Measurements from ENCODE around the gene SORBS1.

The SORBS1 gene

DNA sequence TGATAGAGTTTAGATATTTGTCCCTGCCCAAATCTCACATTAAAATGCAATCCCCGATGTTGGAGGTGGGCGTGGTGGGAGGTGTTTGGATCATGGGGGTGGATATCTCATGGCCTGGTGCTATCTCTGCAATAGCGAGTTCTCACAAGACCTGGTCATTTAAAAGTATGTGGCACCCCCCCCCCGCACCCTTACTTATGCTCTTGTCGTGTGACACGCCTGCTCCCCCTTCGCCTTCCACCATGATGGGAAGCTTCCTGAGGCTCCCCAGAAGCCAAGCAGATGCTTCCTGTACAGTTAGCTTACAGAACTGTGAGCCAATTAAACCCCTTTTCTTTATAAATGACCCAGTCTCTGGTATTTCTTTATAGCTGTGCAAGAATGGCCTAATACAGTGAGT lies 118.8 kb downstream of the SORBS1 start:
- no peak overlapping the region for H3K4me3 ChIP-seq (ENCODE audit: low read depth, low read length)

DNA sequence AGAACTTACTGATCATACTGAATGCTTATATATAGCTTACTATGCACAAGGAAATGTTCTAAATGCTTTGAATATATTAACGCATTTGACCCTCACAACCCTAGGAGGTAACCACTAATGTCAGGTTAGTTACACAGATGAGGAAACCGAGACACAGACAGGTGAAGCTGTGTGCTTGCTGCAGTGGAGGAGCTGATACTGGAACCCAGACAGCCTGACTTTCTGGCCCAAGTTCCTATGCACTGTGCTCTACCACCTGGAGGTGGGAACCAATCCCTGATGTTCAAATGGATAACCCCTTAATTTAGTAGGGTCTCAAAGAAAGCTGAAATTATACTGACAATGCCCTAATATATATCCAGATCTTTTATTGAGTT lies 119.6 kb downstream of the SORBS1 start:
- H3K4me3 ChIP-seq (ENCODE audit: low read depth, low read length), result no peak overlapping the region

DNA sequence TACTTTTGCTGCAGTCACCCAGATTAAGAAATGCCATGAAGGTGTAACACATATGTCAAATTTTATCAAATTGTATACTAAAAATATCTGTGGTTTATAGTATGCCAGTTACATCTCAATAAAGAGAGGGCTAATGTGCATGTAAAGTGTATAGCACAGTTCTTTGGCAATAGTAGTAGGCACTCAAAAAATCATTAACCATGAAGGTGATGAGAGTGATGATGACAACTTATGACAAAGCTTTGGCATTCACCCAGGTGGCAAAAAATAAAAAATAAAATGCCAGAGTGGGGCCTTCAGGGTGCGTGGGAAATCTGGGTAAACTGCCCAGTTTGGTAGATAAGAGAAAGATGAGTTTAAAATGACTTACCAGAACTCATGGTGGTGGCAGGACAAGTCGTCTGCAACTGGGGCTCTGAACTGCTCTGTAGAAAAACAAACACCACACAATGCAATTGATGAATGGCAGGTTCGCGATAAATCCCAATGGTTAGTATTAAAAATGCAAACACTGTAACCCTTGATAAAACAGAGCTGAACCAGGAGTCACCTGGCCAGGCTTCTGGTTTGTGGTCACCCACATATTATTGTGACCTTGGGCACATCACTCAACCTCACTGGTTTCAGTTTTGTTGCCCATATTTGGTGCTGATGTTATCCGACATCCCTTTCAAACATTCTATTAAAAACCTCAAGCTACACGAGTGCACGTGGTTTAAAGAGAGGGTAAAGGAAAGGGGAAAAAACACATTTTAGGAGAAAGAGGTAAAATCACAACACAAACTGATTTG lies 120.2 kb downstream of the SORBS1 start:
- no peak overlapping the region for H3K4me3 ChIP-seq (ENCODE audit: low read depth, low read length)

DNA sequence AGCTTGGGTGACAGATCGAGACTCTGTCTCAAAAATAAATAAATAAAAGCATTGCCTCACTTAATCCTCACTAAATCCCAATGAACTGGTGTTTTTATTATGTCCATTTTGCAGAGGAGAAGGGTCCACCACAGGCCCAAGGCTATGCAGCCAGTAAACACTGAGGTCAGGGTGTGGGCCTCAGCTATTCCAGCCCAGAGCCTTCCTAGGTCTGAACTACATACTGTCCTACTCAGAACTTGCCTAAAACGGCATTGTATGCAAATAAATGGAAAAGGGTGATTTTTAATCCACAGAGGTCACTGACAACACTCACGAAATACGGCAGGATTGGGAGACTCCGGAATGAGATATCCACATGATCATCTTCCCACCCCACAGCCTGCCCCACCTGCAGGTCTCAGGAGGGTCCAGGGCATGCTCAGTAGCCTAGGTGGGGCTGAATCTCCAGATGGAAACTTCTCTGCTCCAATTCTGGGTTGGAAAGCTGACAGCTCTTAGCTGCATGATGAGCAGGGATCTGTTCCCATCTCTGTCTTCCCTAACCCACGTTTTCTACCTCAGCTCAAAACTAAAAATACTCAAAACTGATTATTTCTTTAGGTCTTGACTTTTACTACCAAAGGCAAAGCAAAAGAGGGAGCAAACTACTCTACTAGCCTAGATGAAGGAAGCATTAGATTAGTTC lies 121.0 kb downstream of the SORBS1 start:
- no peak overlapping the region for H3K4me3 ChIP-seq (ENCODE audit: low read depth, low read length)

- H3K4me3 ChIP-seq (ENCODE audit: low read depth, low read length), result no peak overlapping the region
These were observed 122.4 kb downstream of the SORBS1 start for GRCh38 chr10:95438781-95439180.

- H3K4me3 ChIP-seq (ENCODE audit: low read depth, low read length), result no peak overlapping the region
These were observed 123.5 kb downstream of the SORBS1 start for GRCh38 chr10:95437669-95438068.

GRCh38 chr10:95435548-95436279 lies 125.5 kb downstream of the SORBS1 start:
- H3K4me3 ChIP-seq (ENCODE audit: low read depth, low read length), result no peak overlapping the region

DNA sequence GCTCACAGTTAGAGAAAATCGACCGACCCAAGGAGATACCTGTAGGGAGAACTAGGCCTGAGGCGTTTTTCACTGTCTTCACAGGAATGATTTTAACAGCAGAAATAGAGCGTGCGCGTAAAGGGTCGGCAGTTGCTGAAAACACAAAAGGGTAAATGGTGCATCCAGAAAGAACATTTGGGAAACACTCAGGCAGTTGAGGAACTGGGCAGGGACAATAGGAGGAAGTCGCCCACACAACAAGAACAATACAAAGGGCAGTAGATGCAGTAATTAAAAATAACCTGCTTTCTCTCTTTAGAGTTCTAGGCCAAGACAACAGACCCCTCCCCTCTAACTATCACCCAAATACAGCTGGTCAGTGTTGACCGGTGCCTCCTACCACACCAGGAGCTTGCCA lies 126.6 kb downstream of the SORBS1 start:
- no peak overlapping the region for H3K4me3 ChIP-seq (ENCODE audit: low read depth, low read length)

DNA sequence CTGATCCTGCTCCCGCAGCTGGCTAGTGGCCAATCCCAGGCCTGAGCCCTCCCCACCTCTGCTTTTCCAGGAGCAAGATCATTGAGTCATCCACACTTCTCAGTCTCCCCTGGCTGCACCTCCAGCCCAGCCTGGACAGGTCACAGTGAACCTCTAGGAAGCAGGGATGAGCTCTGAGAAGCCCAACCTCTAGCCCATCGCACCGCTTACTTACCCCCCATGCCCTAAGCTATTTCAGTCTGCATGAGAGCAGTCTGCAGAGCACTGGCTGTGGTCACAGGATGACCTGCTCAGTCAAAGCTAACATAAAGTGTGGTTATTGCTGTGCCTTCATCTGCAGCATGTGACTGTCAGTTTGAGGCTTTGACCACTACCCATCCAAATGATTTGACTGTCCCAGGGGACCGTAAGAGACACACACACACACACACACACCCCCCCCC lies 129.2 kb downstream of the SORBS1 start:
- H3K4me3 ChIP-seq (ENCODE audit: low read depth, low read length), result no peak overlapping the region

DNA sequence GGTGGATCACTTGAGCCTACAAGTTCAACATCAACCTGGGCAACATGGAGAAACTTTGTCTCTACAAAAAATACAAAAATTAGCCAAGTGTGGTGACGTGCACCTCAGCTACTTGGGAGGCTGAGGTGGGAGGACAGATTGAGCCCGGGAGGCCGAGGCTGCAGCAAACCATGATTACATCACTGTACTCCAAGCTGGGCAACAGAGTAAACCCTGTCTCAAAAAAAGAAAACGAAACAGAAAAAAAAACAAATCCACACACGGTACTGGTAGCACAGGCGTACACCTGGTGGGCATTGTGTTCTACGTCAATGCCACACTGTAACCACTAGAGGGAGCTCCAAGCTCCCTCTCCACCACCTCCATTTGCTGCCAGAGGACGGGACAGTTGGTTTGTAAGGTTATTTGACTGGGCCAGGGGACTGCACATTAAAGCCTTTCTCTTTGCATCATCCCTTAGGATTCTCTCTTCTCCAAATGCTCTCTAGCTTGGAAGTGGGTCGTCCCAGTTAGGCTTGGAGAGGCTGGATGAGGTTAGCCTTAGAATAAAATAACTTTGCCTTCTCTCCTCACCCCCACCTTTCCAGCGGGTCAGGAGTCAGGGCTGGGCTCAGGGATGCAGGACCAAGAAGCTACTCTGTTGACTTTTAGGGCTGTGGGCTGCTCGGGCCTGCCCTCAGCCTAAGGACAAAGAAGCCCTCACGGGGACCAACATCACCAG lies 130.8 kb downstream of the SORBS1 start:
- no peak overlapping the region for H3K4me3 ChIP-seq (ENCODE audit: low read depth, low read length)

DNA sequence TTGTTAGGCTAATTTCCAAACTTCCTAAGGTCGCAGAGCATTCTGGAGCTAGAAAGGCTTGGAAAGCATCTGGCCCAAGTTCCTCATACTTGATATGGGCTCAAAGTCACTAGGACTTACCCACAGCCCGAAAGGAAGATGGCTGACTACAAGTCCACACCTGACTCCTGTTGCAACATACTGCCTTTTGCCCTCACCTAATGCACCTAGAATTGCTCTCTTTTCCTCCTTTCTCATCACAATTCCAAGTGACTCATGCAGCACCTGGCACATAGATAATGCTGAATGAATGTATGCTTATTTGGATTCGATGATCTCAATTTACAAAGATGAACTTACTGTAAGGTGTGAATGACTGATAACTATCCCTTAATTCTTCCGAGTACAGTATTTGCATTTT lies 131.5 kb downstream of the SORBS1 start:
- no peak overlapping the region for H3K4me3 ChIP-seq (ENCODE audit: low read depth, low read length)

- H3K4me3 ChIP-seq (ENCODE audit: low read depth, low read length), result no peak overlapping the region
These were observed 132.5 kb downstream of the SORBS1 start for GRCh38 chr10:95428701-95429100.

DNA sequence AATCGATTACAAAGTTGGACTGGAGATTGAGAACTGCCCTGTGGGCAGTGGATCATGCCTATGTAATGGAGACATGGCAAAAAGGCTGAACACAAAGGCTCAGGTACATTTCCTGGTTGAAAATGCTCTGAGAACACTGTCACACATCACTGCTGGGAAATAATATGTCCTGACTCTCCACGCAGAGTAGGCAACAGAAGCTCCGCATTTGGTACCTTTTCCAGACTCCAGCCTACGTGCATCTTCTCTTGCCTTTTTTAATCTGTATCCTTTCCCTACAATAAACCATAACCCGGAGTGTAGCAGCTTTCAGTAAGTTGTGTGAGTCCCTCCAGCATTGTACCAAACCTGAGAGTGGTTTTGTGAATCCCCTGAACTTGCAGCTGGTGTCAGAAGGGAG lies 134.7 kb downstream of the SORBS1 start:
- H3K4me3 ChIP-seq (ENCODE audit: low read depth, low read length), result no peak overlapping the region

- no peak overlapping the region for H3K4me3 ChIP-seq (ENCODE audit: low read depth, low read length)
These were observed 135.3 kb downstream of the SORBS1 start for GRCh38 chr10:95425592-95426465.

DNA sequence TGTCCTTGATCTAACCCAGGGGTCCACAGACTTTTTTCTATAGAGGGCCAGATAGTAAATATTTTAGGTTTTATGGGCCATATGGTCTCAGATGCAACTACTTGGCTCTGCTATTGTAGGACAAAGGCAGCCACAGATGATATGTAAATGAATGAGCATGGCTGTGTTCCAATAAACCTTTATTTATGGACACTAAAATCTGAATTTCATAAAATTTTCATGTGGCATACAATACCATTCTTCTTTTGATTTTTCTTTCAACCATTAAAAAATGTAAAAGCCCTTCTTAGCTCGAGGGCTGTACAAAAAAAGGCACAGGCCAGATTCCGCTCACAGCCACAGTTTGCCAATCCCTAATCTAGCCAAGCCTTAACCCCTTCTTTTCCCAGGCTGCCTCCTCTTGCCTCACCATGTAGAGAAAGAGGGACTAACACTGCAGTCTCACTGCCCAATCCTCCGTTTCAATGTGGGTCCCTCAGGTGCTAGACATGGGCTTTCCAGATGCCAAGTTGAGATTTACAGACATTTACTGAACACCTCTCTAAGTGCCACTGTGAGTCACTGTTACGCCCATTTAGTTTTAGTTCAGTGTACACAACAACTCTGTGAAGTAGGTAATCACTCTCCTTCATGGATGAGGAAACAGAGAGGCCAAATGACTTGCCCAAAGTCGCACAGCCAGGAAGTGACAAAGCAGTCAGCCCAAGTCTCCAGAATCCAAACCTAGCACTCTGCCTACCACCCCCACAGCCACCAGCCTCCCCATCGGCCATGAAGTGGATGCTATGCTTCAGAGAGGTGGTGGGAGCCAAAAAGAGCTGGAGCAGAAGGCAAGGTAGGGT lies 137.8 kb downstream of the SORBS1 start:
- H3K4me3 ChIP-seq (ENCODE audit: low read depth, low read length), result no peak overlapping the region

DNA sequence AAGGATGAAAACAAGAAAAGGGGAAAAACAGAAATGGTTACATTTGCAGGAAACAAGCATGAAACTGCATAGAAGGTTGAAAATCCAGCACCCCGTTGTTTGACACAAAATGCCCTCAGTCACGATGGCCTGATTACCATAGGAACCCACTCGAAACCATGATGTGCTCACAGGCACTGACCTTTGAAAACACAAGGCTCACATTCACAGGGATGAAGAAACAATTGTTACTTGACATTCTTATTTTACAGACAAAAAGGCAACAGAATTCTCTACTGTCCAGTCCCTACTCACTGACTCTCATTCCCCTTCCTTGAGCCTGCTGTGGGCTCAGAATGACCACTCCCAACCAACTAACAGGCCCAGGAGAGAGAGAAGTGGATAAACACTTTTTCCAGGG lies 138.9 kb downstream of the SORBS1 start:
- no peak overlapping the region for H3K4me3 ChIP-seq (ENCODE audit: low read depth, low read length)

DNA sequence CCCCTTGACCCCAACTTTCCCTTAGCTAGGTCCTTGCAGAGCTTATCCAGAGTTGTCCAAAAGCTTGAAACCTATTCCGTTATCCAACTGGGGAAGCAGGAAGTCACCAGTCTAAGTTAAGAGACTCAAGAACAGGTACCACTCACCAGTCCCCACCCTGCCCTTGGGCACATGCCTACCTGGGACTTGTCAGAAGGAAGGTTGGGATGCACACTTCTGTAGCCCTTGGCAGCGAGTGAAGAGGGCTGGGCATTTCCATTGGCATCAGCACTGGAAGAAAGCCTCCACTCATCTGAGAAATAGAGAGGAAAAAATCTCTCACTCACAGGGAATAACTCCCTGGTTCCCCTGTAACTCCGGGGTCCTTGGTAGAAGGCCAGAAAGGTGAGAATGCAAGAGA lies 139.4 kb downstream of the SORBS1 start:
- no peak overlapping the region for H3K4me3 ChIP-seq (ENCODE audit: low read depth, low read length)

- H3K4me3 ChIP-seq (ENCODE audit: low read depth, low read length), result no peak overlapping the region
These were observed 141.8 kb downstream of the SORBS1 start for GRCh38 chr10:95419399-95419798.

DNA sequence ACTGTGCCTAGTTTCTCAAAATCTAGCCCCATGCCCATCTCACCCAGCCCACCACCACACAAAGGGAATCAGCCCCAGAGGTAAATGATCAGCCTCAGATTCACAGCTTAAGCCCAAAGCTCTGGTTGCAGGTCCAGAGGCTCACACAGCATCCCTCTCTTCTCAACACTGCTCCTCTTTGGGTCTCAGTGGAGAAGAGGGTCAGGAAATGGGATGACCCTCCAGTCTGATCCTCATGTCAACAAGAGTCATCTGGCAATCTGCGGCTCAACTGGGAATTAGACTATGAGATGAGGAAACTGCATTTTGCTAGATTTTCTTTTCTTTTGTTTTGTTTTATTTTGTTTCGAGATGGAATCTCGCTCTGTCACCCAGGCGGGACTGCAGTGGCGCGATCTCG lies 144.2 kb downstream of the SORBS1 start:
- no peak overlapping the region for H3K4me3 ChIP-seq (ENCODE audit: low read depth, low read length)
